ENCODE data around the gene NUBPL.

Gene NUBPL

DNA sequence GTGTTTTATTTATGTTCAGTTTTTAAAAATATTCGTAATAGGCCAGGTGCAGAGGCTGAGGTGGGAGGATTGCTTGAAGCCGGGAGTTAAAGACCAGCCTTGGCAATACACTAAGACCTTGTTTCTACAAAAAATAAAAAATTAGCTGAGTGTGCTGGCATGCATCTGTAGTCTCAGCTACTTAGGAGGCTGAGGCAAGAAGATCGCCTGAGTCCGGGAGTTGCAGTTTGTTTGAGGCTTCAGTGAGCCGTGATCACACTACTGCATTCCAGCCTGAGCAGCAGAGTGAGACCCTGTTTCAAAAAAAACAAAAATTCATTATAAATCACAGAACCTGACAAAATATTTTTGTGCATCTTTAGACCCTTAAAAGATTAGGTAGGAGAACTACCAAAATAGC, 275.8 kb downstream of the NUBPL start:
- no peaks in the 10 kb centered on the region for H4K20me1 ChIP-seq (ENCODE audit: insufficient read depth, low read length, poor library complexity, severe bottlenecking)
- no peaks in the 10 kb centered on the region for H3K9me3 ChIP-seq (ENCODE audit: insufficient read depth, low read depth, low read length)
- H3K9me2 ChIP-seq (replicated peaks; ENCODE audit: low read depth, low read length): no peaks in the 10 kb centered on the region
- no peak for TF ChIP-seq EZH2phosphoT487 (IDR thresholded peaks at IDR 0.05; ENCODE audit: borderline replicate concordance)
- TF ChIP-seq, protein P1, sequence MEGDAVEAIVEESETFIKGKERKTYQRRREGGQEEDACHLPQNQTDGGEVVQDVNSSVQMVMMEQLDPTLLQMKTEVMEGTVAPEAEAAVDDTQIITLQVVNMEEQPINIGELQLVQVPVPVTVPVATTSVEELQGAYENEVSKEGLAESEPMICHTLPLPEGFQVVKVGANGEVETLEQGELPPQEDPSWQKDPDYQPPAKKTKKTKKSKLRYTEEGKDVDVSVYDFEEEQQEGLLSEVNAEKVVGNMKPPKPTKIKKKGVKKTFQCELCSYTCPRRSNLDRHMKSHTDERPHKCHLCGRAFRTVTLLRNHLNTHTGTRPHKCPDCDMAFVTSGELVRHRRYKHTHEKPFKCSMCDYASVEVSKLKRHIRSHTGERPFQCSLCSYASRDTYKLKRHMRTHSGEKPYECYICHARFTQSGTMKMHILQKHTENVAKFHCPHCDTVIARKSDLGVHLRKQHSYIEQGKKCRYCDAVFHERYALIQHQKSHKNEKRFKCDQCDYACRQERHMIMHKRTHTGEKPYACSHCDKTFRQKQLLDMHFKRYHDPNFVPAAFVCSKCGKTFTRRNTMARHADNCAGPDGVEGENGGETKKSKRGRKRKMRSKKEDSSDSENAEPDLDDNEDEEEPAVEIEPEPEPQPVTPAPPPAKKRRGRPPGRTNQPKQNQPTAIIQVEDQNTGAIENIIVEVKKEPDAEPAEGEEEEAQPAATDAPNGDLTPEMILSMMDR (conservative IDR thresholded peaks at IDR 0.05; ENCODE audit: low read length): no peak
- no peaks in the 10 kb centered on the region for H3F3A ChIP-seq (ENCODE audit: low read depth)
- no peaks in the 10 kb centered on the region for H3K79me2 ChIP-seq (ENCODE audit: insufficient read depth, low read length)
- H3K4me1 ChIP-seq (ENCODE audit: insufficient read depth, low read length, poor library complexity, severe bottlenecking): no peaks in the 10 kb centered on the region
- no peaks in the 10 kb centered on the region for H3K36me3 ChIP-seq (ENCODE audit: insufficient read depth, low read length)
- no peaks in the 10 kb centered on the region for H3K27me3 ChIP-seq (ENCODE audit: insufficient read depth, low read length, poor library complexity, severe bottlenecking)
- no peak overlapping the region for H3K4me3 ChIP-seq (ENCODE audit: low read length, poor library complexity, severe bottlenecking)
- H3K4me2 ChIP-seq (ENCODE audit: low read depth, low read length, poor library complexity, severe bottlenecking): no peak overlapping the region
- H2AFZ ChIP-seq (ENCODE audit: low read length): no peak overlapping the region
- H3K9ac ChIP-seq (ENCODE audit: low read depth, low read length, poor library complexity, severe bottlenecking): no peak overlapping the region

DNA sequence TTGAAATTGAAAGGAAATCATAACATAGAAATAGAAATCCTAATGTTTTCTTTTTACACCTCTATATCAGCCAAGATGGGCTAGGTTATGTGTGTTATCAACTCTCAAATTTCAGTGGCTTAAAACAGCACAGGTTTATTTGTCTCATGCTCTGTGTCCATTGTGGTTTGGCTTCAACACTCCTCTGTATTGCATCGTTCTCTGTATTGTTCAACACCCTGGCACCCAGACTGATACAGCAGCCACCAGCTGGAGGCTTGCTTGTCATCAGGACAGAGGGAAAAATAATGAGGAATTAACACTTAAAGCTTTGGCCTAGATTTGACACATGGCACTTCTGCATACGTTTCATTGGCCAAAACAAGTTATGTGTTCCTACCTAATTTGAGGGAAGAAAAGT, 281.7 kb downstream of the NUBPL start:
- Histone ChIP-seq H2AFZ (ENCODE audit: low read length) (no peak overlapping the region), H3K4me3 (ENCODE audit: low read length, poor library complexity, severe bottlenecking) (no peak overlapping the region), H3K9me2 (replicated peaks; ENCODE audit: low read depth, low read length) (no peaks in the 10 kb centered on the region), H3K27me3 (ENCODE audit: insufficient read depth, low read length, poor library complexity, severe bottlenecking) (no peaks in the 10 kb centered on the region), H3K9me3 (ENCODE audit: insufficient read depth, low read depth, low read length) (no peaks in the 10 kb centered on the region), H3K4me1 (ENCODE audit: insufficient read depth, low read length, poor library complexity, severe bottlenecking) (no peaks in the 10 kb centered on the region), H3F3A (ENCODE audit: low read depth) (no peaks in the 10 kb centered on the region), H3K36me3 (ENCODE audit: insufficient read depth, low read length) (no peaks in the 10 kb centered on the region), H3K4me2 (ENCODE audit: low read depth, low read length, poor library complexity, severe bottlenecking) (no peak overlapping the region), H3K79me2 (ENCODE audit: insufficient read depth, low read length) (no peaks in the 10 kb centered on the region), H4K20me1 (ENCODE audit: insufficient read depth, low read length, poor library complexity, severe bottlenecking) (no peaks in the 10 kb centered on the region), H3K9ac (ENCODE audit: low read depth, low read length, poor library complexity, severe bottlenecking) (no peak overlapping the region)
- no peak for TF ChIP-seq EZH2phosphoT487 (IDR thresholded peaks at IDR 0.05; ENCODE audit: borderline replicate concordance)
- TF ChIP-seq, protein P1 (conservative IDR thresholded peaks at IDR 0.05; ENCODE audit: low read length): no peak

DNA sequence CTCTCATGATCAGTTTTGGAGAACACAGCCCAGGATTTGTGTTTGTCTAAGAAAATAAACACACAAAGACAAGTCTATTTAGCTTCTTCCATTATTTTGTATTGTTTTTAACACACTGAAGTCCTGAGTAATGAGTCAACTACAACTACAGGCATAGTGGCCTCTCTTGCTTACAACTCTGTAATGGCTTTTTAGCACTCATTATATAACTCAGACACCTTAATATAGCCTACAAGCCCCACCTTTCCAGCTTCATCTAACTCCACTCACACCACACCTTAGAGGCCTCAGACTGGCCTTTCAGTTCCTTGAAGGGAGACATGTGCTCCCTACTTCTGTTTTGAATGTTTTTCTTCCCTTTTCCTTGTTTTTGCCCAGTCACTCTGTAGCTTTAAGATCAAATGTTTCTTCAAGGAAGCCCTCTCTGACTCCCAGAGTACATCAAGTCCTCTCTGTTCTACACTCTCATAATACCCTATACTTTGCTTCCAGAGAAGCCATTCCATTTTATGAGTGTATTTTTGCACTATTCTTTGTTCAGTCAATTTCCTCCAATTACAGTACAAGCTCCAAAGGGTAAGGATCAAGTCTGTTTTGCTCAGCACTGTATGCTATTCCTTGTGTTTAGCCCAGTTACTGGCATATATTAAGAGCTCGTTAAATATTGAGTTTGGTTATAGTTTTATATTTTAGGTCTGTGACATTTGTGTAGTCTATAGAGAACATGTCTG, 282.3 kb downstream of the NUBPL start:
- no peaks in the 10 kb centered on the region for H3F3A ChIP-seq (ENCODE audit: low read depth)
- H3K9me3 ChIP-seq (ENCODE audit: insufficient read depth, low read depth, low read length): no peaks in the 10 kb centered on the region
- no peaks in the 10 kb centered on the region for H4K20me1 ChIP-seq (ENCODE audit: insufficient read depth, low read length, poor library complexity, severe bottlenecking)
- no peak overlapping the region for H3K9ac ChIP-seq (ENCODE audit: low read depth, low read length, poor library complexity, severe bottlenecking)
- H3K27me3 ChIP-seq (ENCODE audit: insufficient read depth, low read length, poor library complexity, severe bottlenecking): no peaks in the 10 kb centered on the region
- no peak overlapping the region for H3K4me2 ChIP-seq (ENCODE audit: low read depth, low read length, poor library complexity, severe bottlenecking)
- H3K36me3 ChIP-seq (ENCODE audit: insufficient read depth, low read length): no peaks in the 10 kb centered on the region
- H3K79me2 ChIP-seq (ENCODE audit: insufficient read depth, low read length): no peaks in the 10 kb centered on the region
- no peak overlapping the region for H2AFZ ChIP-seq (ENCODE audit: low read length)
- H3K4me3 ChIP-seq (ENCODE audit: low read length, poor library complexity, severe bottlenecking): no peak overlapping the region
- H3K4me1 ChIP-seq (ENCODE audit: insufficient read depth, low read length, poor library complexity, severe bottlenecking): no peaks in the 10 kb centered on the region
- no peaks in the 10 kb centered on the region for H3K9me2 ChIP-seq (replicated peaks; ENCODE audit: low read depth, low read length)
- TF ChIP-seq EZH2phosphoT487 (IDR thresholded peaks at IDR 0.05; ENCODE audit: borderline replicate concordance): no peak
- TF ChIP-seq, protein P1 (conservative IDR thresholded peaks at IDR 0.05; ENCODE audit: low read length): no peak
